HG03432 (cell line): ENCODE data around the gene ADAMTSL5.
"Not testable (repeated sequence)": the region's sequence is repeated elsewhere in the genome, so short reads cannot be mapped to it uniquely, and the experiment has no call there.

Experiments
- ATAC-seq: cut with Tn5 transposase; IDR thresholded peaks from one replicate; pipeline ENCODE4 v1.9.1; 2021; ENCODE audit warnings: mild to moderate bottlenecking, moderate library complexity; ENCODE audit not compliant: unreplicated experiment

ADAMTSL5 gene

GRCh38 chr19:1482361-1483130, 30.3 kb downstream of the ADAMTSL5 start:
- no peak for ATAC-seq

DNA sequence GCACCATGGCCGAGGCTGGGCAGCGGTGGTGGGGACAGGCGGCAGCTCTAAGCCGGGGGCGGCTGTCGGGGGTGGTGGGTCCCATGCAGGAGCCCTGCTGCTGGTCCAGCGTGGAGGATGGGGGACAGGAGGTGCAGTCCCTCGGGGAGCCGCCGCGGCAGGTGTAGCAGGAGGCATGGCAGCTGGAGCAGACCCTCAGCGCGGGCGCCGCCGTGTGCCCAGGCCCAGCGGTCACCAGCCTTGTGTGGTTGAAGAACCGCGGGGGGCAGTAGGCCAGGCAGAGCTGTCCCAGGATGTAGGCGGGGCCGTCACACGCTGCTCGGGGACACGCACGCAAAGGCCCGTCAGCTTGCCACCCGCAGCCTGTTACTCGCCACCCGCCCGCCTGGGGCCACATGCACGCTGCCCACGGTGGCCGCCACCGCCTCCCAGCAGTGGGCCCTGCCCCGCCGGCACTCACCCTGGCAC, 30.9 kb downstream of the ADAMTSL5 start:
- ATAC-seq: no peak

DNA sequence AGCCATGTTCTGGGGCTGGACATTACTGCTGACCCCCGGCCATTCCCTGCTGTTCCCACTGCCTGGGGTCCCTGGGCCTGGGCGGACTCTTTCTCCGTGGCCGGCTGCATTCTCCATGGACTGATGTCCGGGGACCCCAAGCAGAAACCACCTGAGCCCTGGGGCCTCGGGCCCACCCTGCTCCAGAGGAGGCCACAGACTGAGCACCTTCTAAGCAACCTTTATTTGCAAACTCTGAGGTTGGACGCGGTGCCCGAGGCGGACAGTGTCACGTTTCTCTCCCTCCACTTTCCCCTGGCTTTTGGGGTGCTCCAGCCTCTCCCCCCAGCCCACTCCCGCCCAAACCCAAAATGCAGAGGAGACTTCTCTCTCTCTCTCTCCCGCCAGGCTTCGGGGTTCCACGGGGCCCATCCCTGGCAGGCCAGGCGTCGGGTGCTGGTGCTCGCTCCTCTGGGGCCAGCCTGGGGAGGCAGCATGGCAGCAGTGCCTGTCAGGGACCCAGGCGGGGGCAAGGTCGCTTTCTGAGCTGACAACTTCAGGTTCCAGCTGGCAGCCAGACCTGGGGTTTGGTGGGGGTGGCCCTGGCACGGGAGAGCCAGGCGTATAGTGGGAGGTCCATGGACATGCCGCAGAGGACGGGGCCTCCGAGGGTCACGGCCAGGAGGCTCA, 31.5 kb downstream of the ADAMTSL5 start:
- ATAC-seq: no peak

- peak; percentile 81 for ATAC-seq
Measured at GRCh38 chr19:1478934-1479707, 33.7 kb downstream of the ADAMTSL5 start, which contains the start of gene C19orf25. Gene C19orf25, minus strand, starts transcription at chr19:1479215. Its CDS starts 312 bp downstream, at chr19:1478903.

DNA sequence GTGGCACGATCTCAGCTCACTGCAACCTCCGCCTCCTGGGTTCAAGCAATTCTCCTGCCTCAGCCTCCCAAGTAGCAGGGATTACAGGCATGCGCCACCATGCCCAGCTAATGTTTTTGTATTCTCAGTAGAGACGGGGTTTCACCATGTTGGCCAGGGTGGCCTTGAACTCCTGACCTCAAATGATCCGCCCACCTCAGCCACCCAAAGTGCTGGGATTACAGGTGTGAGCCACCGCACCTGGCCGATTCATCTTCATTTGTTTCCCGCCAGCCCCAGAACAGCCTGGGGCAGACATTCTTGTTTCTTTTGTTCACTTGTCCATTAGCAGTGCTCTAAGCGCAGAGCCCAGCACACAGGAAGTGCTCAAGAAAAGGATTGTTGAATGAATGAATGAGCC, 35.8 kb downstream of the ADAMTSL5 start:
- ATAC-seq: not testable (repeated sequence)

- no peak for ATAC-seq
Measured at GRCh38 chr19:1475751-1476437, 36.9 kb downstream of the ADAMTSL5 start.

GRCh38 chr19:1474765-1475351, 38.0 kb downstream of the ADAMTSL5 start:
- no peak for ATAC-seq

- no peak for ATAC-seq
Measured at GRCh38 chr19:1474011-1474764, 38.6 kb downstream of the ADAMTSL5 start.

GRCh38 chr19:1473085-1473851, 39.6 kb downstream of the ADAMTSL5 start:
- no peak for ATAC-seq

GRCh38 chr19:1472231-1473084, 40.4 kb downstream of the ADAMTSL5 start:
- no peak for ATAC-seq

DNA sequence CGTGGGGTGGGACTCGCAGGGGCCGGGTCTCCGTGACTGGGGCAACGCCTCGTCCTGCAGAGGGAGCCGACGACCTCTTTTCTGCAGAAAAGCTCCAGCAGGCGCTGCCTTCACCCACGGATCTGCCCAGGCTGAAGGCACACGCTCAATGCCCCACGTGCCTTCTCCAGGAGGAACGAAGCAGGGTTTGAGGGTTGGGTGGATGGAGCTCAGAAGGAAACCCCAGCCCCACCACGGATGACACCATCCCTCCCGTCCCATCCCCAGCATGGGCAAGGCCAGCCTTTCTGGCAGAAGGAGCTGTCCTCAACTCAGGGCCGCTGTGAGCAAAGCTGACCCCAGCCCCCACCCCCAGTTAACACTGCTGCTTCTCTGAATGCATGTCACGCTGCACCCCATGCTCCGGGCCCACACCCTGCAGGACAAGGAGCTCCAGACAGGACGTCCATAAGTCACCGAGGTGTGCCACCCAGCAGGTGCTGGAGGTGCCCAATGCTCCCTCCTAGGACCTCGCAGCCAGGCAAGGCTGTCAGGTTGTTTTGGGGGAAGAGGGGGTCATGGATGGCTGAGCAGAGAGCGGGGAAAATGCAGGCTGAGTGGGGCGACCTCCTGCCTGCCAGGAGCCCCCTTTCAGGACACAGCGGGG, 41.2 kb downstream of the ADAMTSL5 start:
- ATAC-seq: no peak

DNA sequence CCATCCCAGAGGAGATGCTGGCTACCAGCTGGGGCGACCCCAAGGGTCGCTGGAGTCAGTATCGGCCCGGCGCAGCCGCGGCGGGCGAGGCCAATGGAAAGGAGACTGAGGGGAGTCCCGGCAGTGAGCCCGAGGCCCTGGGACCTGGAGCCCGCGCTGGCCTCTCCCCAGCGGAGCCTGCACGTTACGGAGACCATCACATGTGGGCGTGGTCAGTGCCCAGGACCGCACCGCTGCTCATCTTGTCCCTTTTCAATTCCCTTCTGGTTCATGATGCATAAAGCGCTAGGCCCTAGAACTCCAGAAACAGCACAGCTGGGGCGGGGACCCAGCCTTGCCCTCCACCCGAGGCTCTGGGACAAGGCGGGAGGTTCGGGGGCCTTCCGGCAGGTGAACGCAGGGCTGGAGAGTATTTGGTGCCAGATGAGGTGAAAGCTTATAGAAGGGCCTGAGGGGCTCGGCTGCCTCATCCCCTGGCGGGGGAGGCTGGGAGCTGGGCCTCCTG, 41.8 kb downstream of the ADAMTSL5 start:
- no peak for ATAC-seq

- ATAC-seq: no peak
Measured at GRCh38 chr19:1470305-1471009, 42.4 kb downstream of the ADAMTSL5 start.

- ATAC-seq: no peak
Measured at GRCh38 chr19:1470055-1470304, 42.8 kb downstream of the ADAMTSL5 start.

DNA sequence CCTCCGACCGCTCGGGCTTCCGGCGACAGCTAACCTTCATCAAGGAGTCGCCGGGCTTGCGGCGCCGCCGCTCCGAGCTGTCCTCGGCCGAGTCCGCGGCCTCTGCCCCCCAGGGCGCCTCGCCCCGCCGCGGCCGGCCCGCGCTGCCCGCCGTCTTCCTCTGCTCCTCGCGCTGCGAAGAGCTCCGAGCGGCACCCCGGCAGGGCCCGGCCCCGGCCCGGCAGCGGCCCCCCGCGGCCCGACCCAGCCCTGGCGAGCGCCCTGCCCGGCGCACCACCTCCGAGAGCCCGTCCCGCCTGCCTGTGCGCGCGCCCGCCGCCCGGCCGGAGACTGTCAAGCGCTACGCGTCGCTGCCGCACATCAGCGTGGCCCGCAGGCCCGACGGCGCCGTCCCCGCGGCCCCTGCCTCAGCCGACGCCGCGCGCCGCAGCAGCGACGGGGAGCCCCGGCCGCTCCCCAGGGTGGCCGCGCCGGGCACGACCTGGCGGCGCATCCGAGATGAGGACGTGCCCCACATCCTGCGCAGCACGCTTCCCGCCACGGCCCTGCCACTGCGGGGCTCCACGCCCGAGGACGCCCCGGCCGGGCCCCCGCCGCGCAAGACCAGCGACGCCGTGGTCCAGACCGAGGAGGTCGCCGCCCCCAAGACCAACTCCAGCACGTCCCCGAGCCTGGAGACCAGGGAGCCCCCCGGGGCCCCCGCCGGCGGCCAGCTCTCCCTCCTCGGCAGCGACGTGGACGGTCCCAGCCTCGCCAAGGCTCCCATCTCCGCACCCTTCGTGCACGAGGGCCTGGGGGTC, 43.4 kb downstream of the ADAMTSL5 start:
- ATAC-seq: no peak

GRCh38 chr19:1468821-1469254, 44.0 kb downstream of the ADAMTSL5 start:
- no peak for ATAC-seq
